Fibroblast of pulmonary artery (primary cell): ENCODE results near the gene CTPS2.
"Not testable (repeated sequence)": the region's sequence is repeated elsewhere in the genome, so short reads cannot be mapped to it uniquely, and the experiment has no call there.

Experiments used
- DNase-seq: peaks from one replicate; pipeline ENCODE4 v3.0.0-alpha.2; 2010; ENCODE audit warnings: low read depth
- H3K4me3 ChIP-seq: replicated peaks from 2 replicates; pipeline ENCODE4 v1.5.1; 2011; ENCODE audit warnings: low read depth, mild to moderate bottlenecking, control low read depth, low read length, moderate library complexity
- TF ChIP-seq, protein P1 (sequence below): IDR thresholded peaks from 2 replicates; pipeline ENCODE4 v1.5.1; 2011; ENCODE audit warnings: mild to moderate bottlenecking, control low read depth, low read length, inconsistent platforms; ENCODE audit errors: missing control alignments

The CTPS2 gene

DNA sequence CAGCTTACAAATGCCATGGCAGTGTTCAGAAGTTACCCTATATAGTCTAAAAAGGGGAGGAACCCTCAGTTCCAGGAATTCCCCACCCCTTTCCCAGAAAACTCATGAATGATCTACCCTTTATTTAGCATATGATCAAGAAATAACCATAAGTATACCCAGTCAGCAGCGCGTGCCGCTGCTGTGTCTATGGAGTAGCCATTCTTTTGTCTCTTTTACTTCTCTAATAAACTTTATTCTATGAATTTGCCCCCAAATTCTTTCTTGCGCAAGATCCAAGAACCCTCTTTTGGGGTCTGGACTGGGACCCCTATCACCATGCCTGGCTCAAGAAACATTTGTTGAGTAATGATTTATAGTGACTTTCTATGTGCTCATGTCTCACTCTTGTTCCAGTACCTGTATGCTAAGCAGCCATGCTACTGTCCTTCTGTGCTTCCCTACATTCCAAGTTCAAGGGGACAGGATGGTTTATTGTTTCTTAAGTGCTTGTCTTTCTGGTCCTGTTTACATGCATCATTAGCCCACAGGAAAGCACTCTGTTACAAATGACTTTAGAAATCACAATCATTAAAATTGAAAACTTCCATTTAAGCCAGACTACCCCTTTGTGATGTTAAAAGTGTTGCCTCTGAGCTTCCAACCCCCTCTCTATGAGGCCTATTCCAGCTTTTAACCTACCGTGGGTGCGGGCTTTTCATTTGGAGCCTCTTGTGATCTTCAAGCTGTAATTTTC is 125.9 kb downstream of the CTPS2 start:
- no peak overlapping the region for H3K4me3 ChIP-seq
- no peak for DNase-seq
- TF ChIP-seq, protein P1, sequence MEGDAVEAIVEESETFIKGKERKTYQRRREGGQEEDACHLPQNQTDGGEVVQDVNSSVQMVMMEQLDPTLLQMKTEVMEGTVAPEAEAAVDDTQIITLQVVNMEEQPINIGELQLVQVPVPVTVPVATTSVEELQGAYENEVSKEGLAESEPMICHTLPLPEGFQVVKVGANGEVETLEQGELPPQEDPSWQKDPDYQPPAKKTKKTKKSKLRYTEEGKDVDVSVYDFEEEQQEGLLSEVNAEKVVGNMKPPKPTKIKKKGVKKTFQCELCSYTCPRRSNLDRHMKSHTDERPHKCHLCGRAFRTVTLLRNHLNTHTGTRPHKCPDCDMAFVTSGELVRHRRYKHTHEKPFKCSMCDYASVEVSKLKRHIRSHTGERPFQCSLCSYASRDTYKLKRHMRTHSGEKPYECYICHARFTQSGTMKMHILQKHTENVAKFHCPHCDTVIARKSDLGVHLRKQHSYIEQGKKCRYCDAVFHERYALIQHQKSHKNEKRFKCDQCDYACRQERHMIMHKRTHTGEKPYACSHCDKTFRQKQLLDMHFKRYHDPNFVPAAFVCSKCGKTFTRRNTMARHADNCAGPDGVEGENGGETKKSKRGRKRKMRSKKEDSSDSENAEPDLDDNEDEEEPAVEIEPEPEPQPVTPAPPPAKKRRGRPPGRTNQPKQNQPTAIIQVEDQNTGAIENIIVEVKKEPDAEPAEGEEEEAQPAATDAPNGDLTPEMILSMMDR, result no peak

DNA sequence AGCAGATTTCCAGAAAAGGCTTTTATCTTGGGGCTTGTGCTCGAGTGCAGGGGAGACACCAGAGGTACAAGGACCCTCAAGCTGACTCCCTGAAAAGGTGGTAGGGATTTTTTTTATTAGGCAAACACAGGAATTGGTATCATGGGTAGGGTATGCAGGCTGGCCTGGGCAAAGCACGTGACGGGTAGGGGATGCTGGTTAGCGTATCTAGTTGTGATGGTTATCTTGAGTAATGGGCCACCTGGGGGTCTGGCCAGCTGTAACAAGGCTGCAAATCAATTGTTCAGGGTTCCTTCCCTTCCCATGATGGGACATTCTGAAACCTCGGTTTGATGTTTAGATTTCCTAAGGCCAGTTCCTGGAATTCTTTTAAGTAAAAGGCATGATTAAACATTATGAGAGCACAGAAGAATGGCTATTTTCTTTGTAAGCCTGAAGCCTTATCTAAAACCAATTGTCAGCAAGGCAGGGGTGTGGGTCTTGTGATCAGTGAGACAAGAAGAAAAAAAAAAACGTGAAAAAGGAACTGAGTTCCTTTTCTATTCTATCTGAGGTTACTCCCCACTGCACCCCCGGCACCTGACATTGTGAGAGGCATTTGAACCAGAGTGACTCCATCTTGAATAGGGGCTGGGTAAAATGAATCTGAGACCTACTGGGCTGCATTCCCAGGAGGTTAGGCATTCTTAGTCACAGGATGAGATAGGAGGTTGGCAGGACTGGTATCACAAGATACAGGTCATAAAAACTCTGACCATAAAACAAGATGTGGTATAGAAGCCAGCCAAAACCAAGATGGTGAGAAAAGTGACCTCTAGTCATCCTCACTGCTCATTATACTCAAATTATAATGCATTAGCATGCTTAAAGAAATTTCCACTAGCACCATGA is 126.7 kb downstream of the CTPS2 start:
- H3K4me3 ChIP-seq, result no peak overlapping the region
- TF ChIP-seq, protein P1, result no peak
- no peak for DNase-seq

DNA sequence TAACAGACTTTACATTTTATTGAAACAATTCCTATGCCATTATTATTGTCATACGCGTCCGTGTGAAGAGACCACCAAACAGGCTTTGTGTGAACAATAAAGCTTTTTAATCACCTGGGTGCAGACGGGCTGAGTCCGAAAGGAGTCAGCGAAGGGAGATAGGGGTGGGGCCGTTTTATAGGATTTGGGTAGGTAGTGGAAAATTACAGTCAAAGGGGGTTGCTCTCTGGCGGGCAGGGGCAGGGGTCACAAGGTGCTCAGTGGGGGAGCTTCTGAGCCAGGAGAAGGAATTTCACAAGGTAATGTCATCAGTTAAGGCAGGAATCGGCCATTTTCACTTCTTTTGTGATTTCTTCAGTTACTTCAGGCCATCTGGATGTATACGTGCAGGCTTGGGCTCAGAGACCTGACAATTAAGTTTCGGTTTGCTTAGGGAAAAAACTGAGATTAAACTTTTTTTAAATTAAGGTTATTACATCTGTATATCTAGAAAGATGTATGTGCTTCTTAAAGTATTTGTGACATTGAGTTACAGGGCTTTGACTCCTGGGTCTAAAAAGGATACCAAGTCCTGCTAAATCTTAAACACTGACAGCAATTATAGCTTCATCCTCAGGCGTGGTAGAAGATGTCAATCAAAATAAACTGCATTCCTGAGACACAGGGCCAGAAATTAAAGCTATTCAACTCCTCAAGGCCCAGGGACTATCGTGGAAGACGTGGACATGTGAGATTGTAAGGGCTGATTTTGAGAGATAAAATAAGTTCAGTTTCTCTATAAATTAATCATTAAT is 132.3 kb downstream of the CTPS2 start:
- H3K4me3 ChIP-seq, DNase-seq: not testable (repeated sequence)

DNA sequence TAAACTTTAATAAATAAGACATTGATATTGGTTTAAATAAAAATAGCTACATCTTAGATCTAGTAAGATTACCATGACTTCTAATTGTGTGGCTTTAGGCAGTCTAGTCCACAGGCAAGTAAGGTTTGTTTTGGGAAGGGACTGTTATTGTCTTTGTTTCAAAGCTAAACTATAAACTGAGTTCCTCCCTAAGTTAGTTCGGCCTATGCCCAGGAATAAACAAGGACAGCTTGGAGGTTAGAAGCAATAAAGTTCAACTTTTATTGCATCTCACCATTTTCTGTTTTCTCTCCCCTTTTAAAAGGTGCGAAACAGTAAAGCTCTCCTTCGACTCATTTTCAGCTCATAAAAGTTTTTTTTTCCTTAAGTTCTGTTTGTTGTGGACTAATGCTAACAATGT is 133.0 kb downstream of the CTPS2 start:
- H3K4me3 ChIP-seq, result no peak overlapping the region
- TF ChIP-seq, protein P1, result no peak
- DNase-seq, result no peak

- no peak overlapping the region for H3K4me3 ChIP-seq
- TF ChIP-seq, protein P1, result no peak
- peak; percentile 28 for DNase-seq
These were observed 134.3 kb downstream of the CTPS2 start for GRCh38 chrX:16578218-16578617.

DNA sequence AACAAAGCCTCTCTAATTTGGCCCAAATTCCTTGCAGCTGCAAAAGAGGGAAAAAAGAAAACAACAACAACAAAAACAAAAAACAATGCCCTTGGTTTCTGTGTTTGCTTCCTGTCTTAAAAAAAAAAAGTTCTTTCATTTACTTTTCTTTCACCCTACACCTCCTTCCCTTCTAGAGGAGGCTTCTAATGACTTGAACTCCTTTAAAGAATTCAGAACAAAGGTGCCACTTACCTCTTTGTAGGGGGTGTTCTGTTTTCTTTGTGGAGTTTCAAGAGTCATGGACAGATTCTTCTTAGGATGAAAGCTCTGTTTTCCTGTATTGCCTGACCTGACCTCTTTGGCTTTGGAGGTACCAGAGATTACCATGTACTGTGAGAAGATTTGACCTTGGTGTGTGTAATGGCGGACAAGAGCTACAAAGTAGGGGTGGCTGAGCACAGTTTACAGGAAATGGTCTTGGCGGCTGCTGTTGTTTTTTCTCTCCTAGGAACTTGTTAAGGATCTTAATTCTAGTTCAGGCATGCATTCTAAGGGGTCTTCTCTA is 134.9 kb downstream of the CTPS2 start:
- H3K4me3 ChIP-seq, result no peak overlapping the region
- TF ChIP-seq, protein P1, result no peak
- no peak for DNase-seq

GRCh38 chrX:16575388-16575787 is 137.1 kb downstream of the CTPS2 start:
- DNase-seq, H3K4me3 ChIP-seq: not testable (repeated sequence)
